GM18907 (cell line): ENCODE measurements around the gene PPP1R26.
"Not testable (repeated sequence)": the region's sequence is repeated elsewhere in the genome, so short reads cannot be mapped to it uniquely, and the experiment has no call there.

Experiments
- ATAC-seq: cut with Tn5 transposase; IDR thresholded peaks from one replicate; pipeline ENCODE4 v1.9.1; 2021; ENCODE audit warnings: mild to moderate bottlenecking, moderate library complexity; ENCODE audit not compliant: unreplicated experiment

The PPP1R26 gene, protein sequence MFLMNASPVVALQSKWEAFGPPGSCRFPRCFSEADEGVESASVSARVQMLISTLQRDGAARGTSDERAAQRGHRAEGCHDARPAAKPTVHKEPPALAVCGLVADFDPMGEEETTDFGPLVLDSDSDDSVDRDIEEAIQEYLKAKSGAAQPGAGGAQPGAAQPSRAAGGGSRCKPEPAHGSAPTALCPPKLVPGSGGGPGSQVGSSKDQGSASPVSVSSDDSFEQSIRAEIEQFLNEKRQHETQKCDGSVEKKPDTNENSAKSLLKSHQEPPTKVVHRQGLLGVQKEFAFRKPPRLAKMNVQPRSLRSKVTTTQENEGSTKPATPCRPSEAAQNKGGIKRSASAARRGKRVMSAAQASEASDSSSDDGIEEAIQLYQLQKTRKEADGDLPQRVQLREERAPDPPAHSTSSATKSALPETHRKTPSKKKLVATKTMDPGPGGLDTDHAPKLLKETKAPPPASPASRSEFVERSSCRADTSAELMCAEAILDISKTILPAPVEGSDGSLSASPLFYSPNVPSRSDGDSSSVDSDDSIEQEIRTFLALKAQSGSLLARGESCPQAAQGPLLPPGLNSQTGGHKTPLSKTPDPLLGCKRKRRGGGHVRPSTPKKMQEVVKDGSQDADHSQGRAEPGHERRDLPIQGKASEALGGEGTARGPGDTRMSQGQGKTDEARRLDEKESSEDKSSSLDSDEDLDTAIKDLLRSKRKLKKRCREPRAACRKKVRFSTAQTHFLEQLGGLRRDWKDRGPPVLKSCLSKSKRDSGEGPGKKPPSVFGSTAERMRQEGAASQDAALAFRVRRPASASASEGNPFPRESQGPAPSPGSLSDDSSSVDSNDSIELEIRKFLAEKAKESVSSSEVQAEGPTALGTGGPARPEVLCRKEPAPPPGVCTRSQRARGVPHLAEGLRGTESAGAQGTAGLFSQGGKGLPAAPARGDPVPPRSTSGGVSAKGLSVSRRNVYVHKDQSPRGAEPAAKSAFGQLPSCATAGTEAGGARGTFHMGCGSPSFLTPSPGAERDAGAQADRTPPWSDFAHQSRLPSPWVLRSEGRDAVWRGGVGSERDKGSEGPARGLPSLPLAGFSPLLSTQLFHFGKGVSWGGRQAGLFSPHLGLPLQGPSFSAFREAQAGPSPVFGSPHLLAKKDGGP (N-terminal part only)

DNA sequence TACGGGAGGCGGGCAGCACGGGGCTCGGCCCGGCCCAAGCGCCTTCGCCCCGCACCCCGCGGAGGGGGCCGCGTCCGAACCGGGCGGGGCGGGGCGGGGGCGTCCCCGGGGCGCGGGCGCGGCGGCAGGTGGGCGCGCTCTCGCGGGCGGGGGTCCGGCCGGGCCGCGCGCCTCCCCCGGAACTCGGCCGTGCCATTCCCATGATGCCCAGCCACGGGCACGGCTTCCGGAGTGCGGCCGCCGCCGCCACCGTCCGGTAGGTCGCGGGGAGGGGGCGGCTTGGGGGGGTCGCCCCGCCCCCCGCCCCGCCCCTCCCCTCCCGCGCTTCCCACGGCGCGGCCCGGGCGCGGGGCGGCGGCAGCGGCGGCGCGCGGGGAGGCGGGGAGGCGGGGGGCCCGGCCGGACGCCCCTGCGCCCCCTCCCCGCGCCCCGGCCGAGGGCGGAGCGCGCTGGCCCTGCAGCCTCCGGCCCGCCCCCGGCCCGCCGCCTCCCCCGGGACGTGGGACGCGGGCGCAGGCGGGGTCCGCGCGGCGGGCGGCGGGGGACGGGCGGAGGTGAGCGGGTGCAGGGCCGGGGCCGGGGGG is at the start of gene PPP1R26:
TSS of gene PPP1R26 (plus strand) at position 314 of the 584 bp plus-strand sequence. CDS start 4,729 bp downstream, outside the sequence.
- no peak for ATAC-seq

DNA sequence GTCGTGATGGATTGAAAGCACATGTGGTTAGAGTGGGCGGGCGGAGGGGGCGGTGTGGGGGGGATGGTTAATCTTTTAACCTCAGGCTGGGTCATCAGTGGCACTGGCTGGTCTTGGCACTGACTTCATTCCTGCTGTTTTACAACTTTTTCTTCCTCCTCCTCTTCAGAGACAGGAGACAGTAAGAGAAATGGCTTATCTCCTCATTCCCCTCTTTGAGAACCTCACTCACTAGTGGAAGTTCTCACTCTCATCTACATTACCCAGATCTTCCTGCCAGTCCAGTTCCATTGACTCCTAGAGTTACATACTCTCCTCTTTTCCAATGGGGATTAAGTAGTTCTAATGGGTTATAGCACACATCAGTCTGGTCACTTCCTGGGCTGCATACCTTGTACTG is 42.3 kb upstream of the PPP1R26 start:
- ATAC-seq: no peak

DNA sequence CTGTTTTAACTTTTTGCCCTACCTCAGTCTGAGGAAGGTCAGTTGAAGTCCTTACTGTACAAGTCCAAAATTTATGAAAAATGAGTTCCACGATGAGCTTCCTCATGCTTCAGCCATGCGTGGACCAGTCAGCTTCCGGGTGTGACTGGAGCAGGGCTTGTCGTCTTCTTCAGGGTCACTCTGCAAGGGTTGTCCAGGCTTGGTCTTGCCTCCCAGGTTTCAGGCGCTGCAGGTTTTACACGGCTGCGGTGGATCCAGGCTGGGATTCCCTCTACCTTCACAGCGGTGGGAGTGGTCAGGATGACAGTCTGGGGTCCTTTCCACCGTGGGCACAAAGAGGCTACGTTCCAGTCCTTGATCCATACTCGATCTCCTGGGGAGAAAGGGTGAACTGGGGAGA is 41.9 kb upstream of the PPP1R26 start:
- ATAC-seq: not testable (repeated sequence)

DNA sequence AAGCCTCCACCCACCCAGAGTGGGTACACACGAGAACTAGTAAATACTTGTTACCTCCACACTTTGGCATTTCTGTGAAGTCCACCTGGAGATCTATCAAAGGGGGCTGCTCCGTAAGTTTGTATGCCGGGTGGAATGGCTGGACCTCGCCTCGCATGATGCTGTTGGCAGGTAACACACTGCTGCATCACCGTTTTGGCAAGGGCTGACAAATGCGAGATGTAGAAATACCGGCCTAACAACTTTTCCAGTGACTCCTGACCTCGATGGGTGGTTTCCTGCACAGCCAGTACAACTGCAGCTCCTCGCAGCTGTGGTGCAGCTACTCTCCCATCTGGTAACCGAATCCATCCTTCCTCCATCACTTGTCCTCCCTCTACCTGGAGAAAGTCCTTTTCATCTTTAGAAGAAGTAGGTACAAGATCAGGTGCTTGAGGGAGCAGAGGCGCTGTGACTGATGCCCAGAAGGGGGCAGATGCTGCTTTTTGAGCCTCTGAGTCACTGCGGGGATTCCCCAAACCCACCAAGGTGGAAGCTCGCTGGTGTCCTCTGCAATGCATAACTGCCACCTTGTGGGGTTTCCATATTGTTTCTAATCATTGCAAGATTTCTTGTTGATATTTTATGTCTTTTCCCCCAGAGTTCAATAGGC is 40.9 kb upstream of the PPP1R26 start:
- not testable (repeated sequence) for ATAC-seq

DNA sequence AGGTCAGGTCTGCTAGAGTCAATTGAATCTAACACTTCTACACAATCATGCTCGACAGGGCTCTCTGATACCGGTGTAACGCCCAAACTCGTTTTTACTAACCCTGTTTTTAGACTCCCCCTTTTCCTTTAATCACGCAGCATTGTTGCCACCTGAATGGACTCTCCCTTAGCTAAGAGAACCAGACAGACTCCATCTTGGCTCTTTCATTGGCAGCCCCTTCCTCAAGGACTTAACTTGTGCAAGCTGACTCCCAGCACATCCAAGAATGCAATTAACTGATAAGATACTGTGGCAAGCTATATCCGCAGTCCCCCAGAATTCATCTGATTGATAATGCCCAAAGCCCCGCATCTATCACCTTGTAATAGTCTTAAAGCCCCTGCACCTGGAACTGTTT is 40.1 kb upstream of the PPP1R26 start:
- not testable (repeated sequence) for ATAC-seq

DNA sequence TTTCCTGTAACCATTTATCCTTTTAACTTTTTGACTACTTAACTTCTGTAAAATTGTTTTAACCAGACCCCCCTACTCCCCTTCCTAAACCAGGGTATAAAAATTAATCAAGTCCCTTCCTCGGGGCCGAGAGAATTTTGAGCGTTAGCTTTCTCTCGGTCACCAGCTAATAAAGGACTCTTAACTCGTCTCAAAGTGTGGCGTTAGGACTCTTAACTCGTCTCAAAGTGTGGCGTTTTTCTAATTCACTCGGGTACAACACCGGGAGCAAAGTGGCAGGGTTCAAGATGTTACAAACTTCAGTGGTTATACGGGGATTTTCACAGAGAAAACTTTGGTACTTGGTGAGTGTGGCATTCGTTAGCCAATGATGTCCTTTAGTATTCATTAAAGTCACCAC is 39.7 kb upstream of the PPP1R26 start:
- no peak for ATAC-seq

DNA sequence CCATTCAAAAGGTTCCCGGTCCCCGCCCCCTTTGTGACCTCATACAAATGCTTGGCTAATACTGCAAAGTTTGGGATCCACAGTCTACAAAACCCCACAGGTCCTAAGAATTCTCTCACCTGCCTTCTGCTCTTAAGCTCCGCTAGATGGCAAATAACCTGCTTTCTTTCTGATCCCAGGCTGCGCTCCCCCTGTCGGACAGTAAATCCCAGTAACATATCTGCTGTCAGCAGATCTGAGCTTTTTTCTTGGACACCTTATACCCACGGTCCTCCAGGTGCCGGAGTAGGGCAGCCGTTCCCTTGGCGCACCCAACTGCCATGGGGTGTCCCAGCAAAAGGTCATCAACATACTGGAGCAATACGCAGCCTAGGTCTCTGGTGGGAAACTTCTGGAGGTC is 39.0 kb upstream of the PPP1R26 start:
- ATAC-seq: no peak

DNA sequence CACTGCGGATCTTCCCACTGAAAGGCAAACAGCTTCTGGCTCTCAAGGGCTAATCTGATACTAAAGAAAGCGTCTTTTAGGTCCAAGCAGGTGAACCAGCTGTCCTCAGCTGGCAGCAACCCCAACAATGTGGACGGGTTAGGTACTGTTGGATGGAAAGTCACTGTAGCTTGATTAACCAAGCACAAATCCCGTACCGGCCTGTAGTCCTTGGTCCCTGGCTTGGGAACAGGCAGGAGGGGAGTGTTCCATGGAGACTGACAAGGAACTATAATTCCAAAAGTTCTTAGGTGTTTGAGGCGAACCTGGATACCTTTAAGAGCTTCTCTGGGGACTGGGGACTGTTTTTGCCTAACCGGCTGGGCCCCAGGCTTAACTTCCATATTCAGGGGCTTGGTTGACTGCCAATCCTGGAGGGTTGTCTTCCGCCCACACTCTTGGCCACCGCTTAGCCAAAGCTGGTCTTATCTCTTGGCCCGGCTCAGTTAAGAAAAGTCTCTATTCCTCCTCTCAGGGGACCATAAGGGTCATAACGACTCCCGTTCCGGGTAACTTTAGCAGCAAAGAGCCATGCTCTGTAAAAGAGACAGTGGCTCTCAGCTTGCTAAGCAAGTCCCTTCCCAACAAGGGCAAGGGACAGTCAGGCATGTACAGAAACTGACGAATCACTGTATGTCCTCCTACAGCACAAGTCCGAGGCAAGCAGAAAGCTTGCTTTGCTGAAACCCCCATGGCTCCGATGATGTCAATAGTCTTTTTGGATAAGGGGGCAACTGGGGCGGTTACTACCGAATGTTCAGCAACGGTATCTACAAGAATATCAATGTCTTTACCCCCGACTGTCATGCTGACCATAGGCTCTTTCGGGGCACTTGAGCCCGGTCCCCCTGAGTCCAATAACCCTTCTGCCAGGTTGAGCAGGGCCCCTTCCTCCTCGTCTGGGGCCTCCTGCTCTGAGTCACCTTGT is 38.2 kb upstream of the PPP1R26 start:
- ATAC-seq: not testable (repeated sequence)

DNA sequence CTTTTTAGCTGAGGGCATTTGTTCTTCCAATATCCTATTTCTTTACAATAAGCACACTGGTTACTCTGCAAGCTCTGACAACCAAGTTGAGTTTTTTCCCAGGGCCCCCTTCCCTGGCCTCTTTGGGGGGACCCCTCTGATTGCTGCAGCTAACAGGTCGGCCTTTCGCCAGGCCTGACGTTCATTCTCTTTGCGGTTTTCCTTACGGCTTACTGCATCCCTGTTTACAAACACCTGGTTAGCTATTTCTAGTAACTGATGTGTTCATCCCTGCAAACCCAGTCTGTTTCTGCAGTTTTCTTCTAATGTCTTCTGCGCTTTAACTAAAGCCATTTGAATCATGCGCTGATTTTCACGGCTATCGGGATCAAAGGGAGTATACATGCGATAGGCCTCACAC is 37.5 kb upstream of the PPP1R26 start:
- no peak for ATAC-seq

DNA sequence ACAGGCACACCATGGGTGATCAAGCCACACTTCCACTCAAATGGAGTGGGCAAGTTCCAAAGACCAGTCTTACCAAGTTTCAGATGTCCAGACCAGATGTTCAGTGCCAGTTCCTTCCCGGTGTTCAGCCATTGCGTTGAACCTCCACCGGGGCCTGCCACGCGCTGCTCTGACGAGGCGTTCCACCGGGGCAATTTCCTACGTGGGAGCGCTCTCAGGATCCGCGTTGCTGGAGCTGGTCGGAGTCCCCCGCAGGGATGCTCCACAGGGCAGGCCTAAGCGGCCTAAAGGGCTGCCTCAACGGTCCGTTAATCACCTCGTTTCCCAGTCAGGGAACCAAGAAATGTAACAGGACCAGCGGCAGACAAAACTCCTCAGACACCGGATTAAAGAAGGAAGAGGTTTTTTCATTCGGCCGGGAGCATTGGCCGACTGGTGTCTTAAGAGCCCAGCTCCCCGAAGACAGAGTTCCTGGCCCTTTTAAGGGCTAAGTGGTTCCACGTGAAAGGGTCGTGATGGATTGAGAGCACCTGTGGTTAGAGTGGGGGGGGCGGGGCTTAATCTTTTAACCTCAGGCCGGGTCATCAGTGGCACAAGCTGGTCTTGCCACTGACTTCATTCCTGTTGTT is 35.7 kb upstream of the PPP1R26 start:
- no peak for ATAC-seq

DNA sequence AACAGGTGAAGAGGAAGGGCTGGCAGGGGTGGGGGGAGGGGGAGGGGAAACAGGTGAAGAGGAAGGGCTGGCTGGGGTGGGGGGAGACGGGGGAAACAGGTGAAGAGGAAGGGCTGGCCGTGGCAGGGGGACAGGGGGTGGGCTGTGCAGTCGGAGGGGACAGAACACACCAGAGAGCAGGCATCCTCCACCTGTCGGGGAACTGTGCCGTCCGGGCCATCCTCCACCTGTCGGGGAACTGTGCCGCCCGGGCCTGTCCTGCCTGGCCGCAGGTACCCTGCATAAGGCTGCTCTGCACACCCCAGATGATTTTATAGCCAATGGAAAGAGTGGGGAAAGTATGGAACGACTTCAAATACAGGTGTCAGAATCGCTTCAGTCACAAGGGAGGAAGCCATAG is 32.5 kb upstream of the PPP1R26 start:
- no peak for ATAC-seq

DNA sequence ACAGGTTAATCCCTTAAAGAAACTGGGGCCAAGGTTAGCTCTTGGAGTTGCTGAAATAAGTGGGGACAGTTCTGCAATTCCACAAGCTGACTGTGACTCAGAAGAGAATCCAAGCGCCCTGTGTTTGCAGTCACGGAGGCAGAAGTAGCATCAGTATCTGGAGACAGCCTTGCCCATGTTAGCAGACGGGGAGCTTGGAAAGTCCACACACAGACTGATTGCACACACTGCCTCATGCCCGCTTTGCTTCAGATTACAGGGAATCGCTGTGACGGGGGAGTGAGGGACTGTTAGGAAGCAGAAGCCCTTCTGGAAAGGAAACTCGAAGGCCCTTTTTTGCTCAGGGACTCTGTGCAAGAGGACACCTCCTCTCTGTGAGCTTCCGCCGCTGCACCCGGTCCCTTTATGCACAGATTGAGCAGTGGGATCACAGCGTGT is 30.9 kb upstream of the PPP1R26 start:
- ATAC-seq: no peak

DNA sequence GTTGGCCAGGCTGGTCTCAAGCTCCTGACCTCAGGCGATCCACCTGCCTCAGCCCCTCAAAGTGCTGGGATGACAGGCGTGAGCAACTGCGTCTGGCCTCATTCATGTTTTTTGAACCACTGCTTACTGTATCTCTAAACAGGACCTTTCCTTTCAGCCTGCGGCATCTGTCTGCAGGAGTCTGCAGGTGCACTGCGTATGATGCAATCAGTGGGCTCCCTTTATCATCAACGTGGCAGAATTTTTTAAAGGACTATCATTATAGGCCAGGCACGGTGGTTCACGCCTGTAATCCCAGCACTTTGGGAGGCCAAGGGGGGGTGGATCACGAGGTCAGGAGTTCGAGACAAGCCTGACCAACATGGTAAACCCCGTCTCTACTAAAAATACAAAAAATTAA is 30.1 kb upstream of the PPP1R26 start:
- ATAC-seq: not testable (repeated sequence)

DNA sequence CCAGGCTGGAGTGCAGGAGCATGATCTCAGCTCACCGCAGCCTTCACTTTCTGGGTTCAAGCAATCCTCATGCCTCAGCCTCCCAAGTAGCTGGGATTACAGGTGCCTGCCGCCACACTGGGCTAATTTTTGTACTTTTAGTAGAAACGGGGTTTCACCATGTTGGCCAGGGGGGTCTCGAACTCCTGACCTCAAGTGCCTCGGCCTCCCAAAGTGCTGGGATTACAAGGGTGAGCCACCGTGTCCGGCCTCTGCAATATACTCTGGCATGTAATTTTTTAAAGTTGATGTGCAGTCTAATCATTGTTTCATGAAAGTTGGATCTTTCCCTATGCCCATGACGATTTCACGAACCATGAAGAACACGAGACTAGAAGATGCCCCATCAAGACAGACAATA is 28.6 kb upstream of the PPP1R26 start:
- ATAC-seq: no peak

DNA sequence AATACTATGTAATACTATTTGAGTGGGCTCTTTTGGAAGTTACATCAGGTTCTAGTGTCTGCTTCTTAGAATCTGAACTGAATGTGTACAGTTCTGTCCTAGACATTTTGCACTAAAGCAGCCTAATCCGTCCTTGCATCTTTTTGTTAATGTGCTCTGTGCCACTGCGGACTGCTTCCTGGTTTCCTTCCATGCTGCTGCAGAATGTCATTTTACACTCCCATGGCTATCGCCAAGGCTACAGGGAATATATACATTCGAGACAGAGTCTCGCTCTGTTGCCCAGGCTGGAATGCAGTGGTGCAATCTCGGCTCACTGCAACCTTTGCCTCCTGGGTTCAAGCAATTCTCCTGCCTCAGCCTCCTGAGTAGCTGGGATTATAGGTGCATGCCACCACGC is 27.7 kb upstream of the PPP1R26 start:
- not testable (repeated sequence) for ATAC-seq

DNA sequence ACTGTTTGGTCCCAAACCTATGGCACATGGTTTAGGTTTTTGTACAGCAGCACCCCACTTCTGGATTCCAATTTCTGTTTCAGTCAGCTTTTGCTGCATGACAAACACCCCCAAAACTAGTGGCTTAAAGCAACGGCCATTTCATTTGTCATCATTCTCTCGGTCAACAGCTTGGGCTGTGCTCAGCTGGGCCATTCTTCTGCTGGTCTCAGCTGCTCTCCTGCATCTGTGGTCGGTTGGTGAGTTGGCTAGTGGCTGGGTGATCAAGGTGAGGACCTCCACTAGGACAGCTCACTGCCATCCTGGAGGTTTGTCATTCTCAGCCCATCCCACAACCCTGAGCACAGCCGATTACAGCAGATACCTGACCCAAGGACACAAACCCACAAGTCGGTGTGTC is 24.8 kb upstream of the PPP1R26 start:
- no peak for ATAC-seq

DNA sequence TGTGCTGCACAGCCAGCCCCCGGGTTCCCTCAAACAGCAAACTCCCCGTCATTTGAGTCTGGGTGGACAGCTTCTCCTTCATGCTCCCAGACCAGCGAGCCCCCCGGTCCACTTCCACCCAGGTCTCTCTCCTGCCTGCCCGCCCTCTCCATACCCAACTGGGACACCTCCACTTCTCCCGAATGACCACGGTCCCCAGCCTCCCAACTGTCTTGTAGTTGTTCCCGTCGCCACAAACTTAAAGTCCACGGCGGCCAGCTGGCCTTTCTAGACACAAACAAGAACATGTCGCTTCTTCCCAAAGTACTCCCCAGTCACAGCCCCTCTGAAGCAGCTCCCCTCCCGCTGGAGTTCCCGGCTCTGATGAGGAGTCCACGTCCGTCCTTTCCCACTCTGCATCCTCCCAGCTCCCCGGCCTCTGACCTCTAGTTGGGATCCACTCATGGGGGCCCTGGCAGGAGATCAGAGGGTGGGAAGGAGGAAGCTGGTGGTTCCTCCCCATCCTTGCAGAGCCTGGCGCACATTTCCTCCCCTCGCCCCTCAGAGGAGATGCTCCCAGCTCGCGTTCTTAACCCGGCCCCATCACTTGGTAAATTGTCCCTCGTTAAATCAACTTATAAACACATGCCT is 24.1 kb upstream of the PPP1R26 start:
- no peak for ATAC-seq

DNA sequence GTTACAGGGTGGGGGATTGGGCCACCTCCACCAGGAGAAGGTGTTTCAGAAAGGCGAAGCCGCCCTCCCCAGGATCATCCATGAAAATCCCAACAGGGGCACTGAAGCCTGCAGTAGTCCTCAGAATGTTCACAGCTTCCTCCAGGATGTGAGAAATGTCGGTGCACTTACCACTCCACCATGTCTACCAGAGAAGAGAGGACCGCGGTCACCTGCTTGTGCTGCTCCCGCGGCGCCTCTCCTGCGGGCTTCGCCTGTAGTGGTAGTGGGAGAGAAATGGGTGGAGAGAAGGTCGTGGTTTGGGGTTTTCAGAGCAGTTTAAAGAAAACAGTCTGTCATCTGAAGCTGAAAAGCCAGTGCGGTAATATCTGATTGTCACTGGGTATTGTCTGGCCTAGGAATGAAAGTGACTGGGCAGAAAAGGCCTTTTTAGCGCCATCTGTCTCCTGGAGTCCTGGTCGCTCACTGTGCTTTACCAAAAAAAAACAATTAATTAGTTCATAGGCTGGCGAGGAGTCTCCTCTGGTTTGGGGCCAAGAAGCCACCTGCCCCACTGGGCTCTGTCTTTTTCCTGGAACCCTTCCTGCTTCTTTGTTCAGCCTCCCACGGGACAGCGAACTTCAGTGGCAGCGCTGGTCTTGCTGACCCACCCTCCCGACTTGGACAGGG is 23.0 kb upstream of the PPP1R26 start:
- no peak for ATAC-seq
